Epithelial cell of esophagus (primary cell): ENCODE results near the gene DNAJB8.

Source experiments
- DNase-seq: peaks from one replicate; pipeline ENCODE4 v3.0.0; 2010; ENCODE audit warnings: low read depth
- H3K4me3 ChIP-seq: 2 replicates; pipeline ENCODE4 v1.5.1; 2011; ENCODE audit warnings: mild to moderate bottlenecking, low read length, control low read depth
- TF ChIP-seq, protein P1 (sequence below): IDR thresholded peaks from 2 replicates; pipeline ENCODE4 v1.5.1; 2011; ENCODE audit warnings: low read depth, mild to moderate bottlenecking, low read length, control low read depth, inconsistent platforms; ENCODE audit not compliant: insufficient read depth; ENCODE audit errors: missing control alignments

DNAJB8 gene

DNA sequence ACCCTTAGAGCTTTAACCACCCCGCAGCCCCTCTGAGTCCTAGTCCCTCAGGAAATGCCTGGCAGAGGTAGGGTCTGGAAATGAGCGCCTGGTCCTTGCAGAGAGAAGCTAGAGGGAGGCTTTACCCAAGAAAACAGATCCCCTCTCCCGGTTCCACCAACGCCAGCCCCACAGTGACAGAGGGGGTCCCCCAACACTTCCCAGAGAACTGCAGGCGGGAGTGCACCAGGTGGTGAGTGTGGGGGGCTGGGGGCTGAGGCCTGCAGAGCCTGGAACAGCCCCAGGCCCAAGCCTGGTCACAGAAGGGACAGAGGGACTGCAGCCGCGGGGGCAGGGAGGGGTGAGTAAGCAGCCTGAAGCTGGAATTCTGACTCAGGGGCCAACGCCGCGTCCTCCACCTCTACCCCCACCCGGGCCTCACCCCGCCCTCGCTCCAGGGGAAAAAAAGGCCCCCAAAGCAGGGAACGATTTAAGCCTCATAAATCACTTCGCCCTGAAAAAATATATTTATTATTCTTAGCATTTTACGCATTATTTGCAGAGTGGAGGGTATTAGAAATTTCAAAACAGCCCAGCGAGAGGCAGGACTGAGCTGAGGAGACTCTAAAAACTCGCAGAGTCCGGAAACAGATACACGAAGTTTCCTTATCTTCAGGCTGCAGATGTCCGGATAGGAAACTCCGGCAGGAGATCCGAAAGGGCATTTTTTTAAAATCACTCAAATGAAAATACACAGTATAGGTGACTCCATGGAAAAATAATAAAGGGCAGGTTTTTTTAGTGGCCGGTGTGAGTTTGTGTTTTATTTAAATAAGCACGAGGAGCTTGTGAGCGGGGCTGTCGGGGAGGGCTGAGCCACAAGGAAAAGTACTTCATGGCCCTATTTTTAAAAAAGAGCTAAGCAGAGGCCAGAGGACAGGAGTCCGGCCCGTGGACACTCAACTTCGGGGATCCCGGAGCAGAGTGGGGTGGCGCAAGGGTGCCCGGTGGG is 16.3 kb upstream of the DNAJB8 start:
- TF ChIP-seq, protein P1, sequence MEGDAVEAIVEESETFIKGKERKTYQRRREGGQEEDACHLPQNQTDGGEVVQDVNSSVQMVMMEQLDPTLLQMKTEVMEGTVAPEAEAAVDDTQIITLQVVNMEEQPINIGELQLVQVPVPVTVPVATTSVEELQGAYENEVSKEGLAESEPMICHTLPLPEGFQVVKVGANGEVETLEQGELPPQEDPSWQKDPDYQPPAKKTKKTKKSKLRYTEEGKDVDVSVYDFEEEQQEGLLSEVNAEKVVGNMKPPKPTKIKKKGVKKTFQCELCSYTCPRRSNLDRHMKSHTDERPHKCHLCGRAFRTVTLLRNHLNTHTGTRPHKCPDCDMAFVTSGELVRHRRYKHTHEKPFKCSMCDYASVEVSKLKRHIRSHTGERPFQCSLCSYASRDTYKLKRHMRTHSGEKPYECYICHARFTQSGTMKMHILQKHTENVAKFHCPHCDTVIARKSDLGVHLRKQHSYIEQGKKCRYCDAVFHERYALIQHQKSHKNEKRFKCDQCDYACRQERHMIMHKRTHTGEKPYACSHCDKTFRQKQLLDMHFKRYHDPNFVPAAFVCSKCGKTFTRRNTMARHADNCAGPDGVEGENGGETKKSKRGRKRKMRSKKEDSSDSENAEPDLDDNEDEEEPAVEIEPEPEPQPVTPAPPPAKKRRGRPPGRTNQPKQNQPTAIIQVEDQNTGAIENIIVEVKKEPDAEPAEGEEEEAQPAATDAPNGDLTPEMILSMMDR = no peak
- peak; percentile 33 for DNase-seq
- no peak overlapping the region for H3K4me3 ChIP-seq

DNA sequence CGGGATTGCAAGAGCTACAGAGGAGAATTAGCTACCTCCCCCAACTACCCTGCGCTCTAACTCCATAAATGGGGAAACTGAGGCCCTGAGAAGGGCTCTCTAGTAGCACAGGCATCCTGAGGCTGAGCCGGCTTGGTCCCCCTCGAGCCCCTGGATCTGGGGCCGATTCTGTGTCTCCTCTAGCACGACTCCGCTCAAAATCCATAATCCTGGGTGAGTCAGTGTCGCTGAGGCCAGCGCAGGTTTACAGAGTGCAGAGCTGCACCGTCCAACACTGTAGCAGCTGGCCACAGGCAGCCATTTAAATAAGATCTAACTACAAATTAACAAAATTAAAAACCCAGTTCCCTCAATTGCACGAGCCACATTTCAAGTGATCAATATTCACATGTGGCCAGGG is 15.5 kb upstream of the DNAJB8 start:
- no peak overlapping the region for H3K4me3 ChIP-seq
- TF ChIP-seq, protein P1 = no peak
- no peak for DNase-seq

DNA sequence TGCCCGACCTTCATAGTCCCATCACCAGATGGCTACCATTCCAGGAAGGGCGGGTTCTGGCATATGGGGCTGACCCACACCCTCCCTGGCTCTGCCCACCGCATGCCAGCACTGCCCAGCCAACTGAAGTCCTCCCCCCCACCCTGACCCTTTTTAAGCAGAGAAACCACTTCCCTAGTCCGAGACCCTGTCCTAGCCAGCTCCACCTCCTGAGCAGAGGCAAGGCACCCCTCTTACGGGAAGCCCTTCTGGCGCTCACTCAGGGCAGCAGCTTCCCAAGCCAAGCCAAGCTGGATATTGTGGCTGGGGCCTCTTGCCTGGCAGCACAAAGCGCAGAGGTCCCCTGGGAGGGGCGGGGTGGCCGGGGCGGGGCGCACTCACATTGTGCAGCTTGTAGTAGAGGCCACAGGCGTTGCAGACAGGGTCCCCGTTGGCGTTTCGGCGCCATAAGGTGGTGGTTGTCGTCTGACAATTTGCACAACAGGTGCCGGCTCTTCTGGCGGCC is 14.8 kb upstream of the DNAJB8 start:
- H3K4me3 ChIP-seq = no peak overlapping the region
- no peak for DNase-seq
- TF ChIP-seq, protein P1 = no peak

DNA sequence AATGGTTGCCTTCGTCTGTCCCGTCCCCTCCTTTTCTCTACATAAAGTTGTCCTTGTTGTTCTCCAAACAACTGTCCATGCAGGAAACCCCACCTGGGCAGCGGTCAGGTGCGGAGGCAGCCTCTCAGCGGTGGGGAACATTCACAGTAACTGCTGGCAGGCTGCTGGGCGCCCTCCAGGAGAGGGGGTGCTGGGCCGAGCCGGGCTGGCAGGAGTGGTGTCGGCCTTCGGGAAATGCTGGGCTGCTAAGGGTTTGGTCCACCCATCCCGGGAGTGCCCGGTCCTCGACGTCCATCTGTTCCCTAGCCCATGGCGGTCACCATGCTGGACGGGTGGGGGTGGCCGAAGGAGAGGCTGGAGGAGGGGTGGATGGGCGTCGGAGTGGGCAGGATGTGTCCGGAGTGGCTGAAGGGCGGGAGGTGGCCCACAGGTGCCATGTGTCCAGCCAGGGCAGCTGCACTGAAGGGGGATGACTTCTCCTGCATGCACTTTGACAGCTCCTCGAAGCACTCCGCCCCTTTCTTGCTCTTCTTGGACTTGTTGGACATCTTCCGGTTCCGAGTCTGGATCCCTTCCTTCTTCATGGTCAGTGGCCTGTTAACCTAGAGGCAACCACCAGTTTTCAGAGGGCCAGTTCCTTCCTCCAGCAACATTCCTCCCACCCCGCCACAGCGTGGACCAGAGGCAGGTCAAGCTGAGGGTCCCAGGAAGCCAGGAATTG is 14.2 kb upstream of the DNAJB8 start:
- no peak overlapping the region for H3K4me3 ChIP-seq
- TF ChIP-seq, protein P1 = no peak
- no peak for DNase-seq

DNA sequence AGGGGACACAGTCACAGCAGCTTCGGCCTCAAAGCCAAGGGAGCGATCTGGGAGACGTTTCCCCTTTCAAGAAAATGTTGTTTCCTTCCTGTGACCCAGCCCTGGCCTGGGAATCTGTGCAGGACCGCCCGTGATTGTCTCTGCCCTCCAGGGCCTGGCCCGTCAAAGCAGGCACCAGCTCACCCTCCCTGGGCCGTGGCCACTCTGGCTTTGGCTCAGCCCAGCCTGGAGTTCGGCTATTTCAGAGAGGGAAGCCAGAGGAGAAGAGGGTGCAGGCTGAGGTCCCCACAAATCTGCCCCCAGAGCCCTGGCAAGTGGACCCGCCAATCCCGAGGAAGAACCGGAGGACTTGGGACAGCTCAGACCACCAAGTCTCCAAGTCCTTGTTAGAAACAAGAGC is 13.6 kb upstream of the DNAJB8 start:
- no peak overlapping the region for H3K4me3 ChIP-seq
- no peak for DNase-seq
- TF ChIP-seq, protein P1 = no peak

DNA sequence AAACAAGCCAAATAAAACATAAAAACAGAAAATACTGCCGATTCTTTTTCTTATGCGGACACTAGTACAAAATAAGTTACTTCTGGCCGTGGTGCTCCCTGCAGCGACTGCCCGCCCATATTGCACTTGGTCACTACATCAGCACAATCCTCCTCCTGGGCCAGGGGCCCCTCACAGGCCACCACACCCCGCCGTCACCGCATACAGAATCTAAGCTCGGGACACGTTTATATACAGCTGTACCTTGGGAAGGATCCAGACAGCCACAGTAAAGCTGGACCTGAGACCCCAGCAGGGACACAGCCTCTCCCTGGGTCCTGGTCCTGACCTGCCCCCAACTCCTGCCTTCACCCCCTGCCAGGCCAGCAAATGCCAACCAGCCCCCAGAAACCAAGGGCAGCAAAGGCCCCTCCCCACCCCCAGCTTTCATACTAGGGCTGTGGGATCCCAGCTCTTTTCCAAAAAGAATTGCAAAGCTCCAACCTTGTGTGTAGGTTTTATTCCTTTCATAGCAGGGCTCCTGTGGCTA is 12.9 kb upstream of the DNAJB8 start:
- TF ChIP-seq, protein P1 = no peak
- no peak for DNase-seq
- H3K4me3 ChIP-seq = no peak overlapping the region
